HG02759 (cell line): ENCODE results near the gene ZNF839.
"Not testable (repeated sequence)": the region's sequence is repeated elsewhere in the genome, so short reads cannot be mapped to it uniquely, and the experiment has no call there.

ENCODE experiments used
- ATAC-seq: cut with Tn5 transposase; IDR thresholded peaks from one replicate; pipeline ENCODE4 v1.9.1; 2021; ENCODE audit warnings: mild to moderate bottlenecking, moderate library complexity; ENCODE audit not compliant: unreplicated experiment

The ZNF839 gene

GRCh38 chr14:102314242-102315011, 5.1 kb upstream of the ZNF839 start:
- ATAC-seq, result peak; percentile 62

- no peak for ATAC-seq
These were observed 4.4 kb upstream of the ZNF839 start for GRCh38 chr14:102315121-102315520.

GRCh38 chr14:102316338-102316742, 3.2 kb upstream of the ZNF839 start:
- ATAC-seq, result no peak

GRCh38 chr14:102316743-102317563, 2.6 kb upstream of the ZNF839 start:
- peak; percentile 66 for ATAC-seq

- ATAC-seq, result no peak
These were observed 1.8 kb upstream of the ZNF839 start for GRCh38 chr14:102317564-102318248.

GRCh38 chr14:102318781-102319276, 717 bp upstream of the ZNF839 start:
- ATAC-seq, result no peak

GRCh38 chr14:102320033-102320660, 601 bp downstream of the ZNF839 start:
- peak; percentile 24 for ATAC-seq

GRCh38 chr14:102320671-102321455, 1.3 kb downstream of the ZNF839 start:
- ATAC-seq, result no peak

- ATAC-seq, result no peak
These were observed 2.2 kb downstream of the ZNF839 start for GRCh38 chr14:102321456-102322422.

GRCh38 chr14:102323102-102323501, 3.6 kb downstream of the ZNF839 start:
- ATAC-seq, result no peak

GRCh38 chr14:102325791-102326345, 6.3 kb downstream of the ZNF839 start:
- no peak for ATAC-seq

- no peak for ATAC-seq
These were observed 7.0 kb downstream of the ZNF839 start for GRCh38 chr14:102326583-102326982.

GRCh38 chr14:102329381-102329780, 9.8 kb downstream of the ZNF839 start:
- ATAC-seq, result not testable (repeated sequence)

GRCh38 chr14:102330806-102331205, 11.3 kb downstream of the ZNF839 start:
- ATAC-seq, result no peak

GRCh38 chr14:102333390-102333789, 13.8 kb downstream of the ZNF839 start:
- ATAC-seq, result no peak

GRCh38 chr14:102333795-102334705, 14.5 kb downstream of the ZNF839 start:
- ATAC-seq, result no peak

GRCh38 chr14:102335163-102335562, 15.6 kb downstream of the ZNF839 start:
- ATAC-seq, result no peak

- no peak for ATAC-seq
These were observed 19.2 kb downstream of the ZNF839 start for GRCh38 chr14:102338724-102339123.
